Right lobe of liver (tissue), 4 donors: ENCODE data around the gene LRRC40.

ENCODE experiments used
- POLR2A ChIP-seq: fragments of 450-650 bp; IDR thresholded peaks from one replicate; pipeline ENCODE4 v1.6.1; 2017; ENCODE audit warnings: antibody characterized with exemption, mild to moderate bottlenecking
- TF ChIP-seq, protein P1 (sequence below), 4 donors: fragments of 200-600 bp in 3 of 4; fragments of 450-650 bp in 1 of 4; IDR thresholded peaks; one replicate each; pipeline versions ENCODE4 v1.5.1 to v1.8.0; 2016 to 2022; ENCODE audit warnings: antibody characterized with exemption in 4 of 4, mild to moderate bottlenecking in 2 of 4
- donor health status: DM: no; HTN: no; CAD: no.
- donor health status: DM: no; HTN: no; CAD: no.
- donor health status: DM: no; HTN: yes; CAD: no.

DNA sequence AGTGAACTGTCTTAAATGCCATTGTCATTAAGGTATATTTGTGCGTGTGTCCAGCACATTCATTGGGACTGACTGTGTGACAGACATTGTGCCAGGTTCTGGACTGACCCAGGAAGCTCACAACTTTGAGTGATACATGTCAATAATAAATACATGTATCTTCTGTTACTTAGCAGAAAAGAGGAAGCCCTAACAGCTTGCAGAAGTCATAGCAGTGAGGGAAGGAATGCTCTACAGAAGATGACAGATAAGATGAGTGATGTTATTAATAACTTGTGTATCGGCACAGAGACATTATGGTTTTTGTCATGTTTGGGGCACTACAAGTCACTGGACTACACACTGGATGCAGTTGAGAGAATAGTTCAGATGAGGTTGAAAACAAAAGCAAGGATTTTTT, 14.6 kb upstream of the LRRC40 start:
- TF ChIP-seq, protein P1, sequence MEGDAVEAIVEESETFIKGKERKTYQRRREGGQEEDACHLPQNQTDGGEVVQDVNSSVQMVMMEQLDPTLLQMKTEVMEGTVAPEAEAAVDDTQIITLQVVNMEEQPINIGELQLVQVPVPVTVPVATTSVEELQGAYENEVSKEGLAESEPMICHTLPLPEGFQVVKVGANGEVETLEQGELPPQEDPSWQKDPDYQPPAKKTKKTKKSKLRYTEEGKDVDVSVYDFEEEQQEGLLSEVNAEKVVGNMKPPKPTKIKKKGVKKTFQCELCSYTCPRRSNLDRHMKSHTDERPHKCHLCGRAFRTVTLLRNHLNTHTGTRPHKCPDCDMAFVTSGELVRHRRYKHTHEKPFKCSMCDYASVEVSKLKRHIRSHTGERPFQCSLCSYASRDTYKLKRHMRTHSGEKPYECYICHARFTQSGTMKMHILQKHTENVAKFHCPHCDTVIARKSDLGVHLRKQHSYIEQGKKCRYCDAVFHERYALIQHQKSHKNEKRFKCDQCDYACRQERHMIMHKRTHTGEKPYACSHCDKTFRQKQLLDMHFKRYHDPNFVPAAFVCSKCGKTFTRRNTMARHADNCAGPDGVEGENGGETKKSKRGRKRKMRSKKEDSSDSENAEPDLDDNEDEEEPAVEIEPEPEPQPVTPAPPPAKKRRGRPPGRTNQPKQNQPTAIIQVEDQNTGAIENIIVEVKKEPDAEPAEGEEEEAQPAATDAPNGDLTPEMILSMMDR (IDR thresholded peaks at IDR 0.05), result no peak
- no peak for TF ChIP-seq POLR2A
